Ammon's horn (tissue), 1 donor: ENCODE data around the gene PLEKHA6.
A peak's percentile ranks its signal among the peaks of the same experiment; 100 is the strongest.

Experiments
- DNase-seq: peaks from one replicate; pipeline ENCODE4 v3.0.0-alpha.2; 2016; ENCODE audit warnings: low spot score

Gene PLEKHA6

GRCh38 chr1:204354579-204354978 is 5.2 kb downstream of the PLEKHA6 start:
- no peak for DNase-seq

GRCh38 chr1:204353213-204353910 is 6.4 kb downstream of the PLEKHA6 start:
- DNase-seq: no peak

GRCh38 chr1:204350857-204351573 is 8.7 kb downstream of the PLEKHA6 start:
- peak; percentile 92 for DNase-seq

GRCh38 chr1:204350312-204350711 is 9.4 kb downstream of the PLEKHA6 start:
- no peak for DNase-seq

GRCh38 chr1:204349602-204350001 is 10.1 kb downstream of the PLEKHA6 start:
- no peak for DNase-seq

GRCh38 chr1:204348722-204349121 is 11.0 kb downstream of the PLEKHA6 start:
- no peak for DNase-seq

GRCh38 chr1:204348242-204348641 is 11.5 kb downstream of the PLEKHA6 start:
- no peak for DNase-seq

GRCh38 chr1:204345941-204346645 is 13.6 kb downstream of the PLEKHA6 start:
- no peak for DNase-seq

GRCh38 chr1:204345438-204345841 is 14.3 kb downstream of the PLEKHA6 start:
- no peak for DNase-seq

- DNase-seq: no peak
Observed at GRCh38 chr1:204344665-204345355, 14.9 kb downstream of the PLEKHA6 start.

GRCh38 chr1:204343802-204344201 is 15.9 kb downstream of the PLEKHA6 start:
- no peak for DNase-seq

GRCh38 chr1:204343247-204343646 is 16.5 kb downstream of the PLEKHA6 start:
- DNase-seq: no peak

- DNase-seq: no peak
Observed at GRCh38 chr1:204342310-204342709, 17.4 kb downstream of the PLEKHA6 start.

- DNase-seq: no peak
Observed at GRCh38 chr1:204341380-204341779, 18.3 kb downstream of the PLEKHA6 start.

GRCh38 chr1:204340081-204340889 is 19.4 kb downstream of the PLEKHA6 start:
- no peak for DNase-seq

- DNase-seq: no peak
Observed at GRCh38 chr1:204339541-204339940, 20.2 kb downstream of the PLEKHA6 start.

- no peak for DNase-seq
Observed at GRCh38 chr1:204338997-204339396, 20.7 kb downstream of the PLEKHA6 start.

- no peak for DNase-seq
Observed at GRCh38 chr1:204338360-204338759, 21.4 kb downstream of the PLEKHA6 start.

GRCh38 chr1:204337583-204337982 is 22.1 kb downstream of the PLEKHA6 start:
- no peak for DNase-seq

- no peak for DNase-seq
Observed at GRCh38 chr1:204337036-204337429, 22.7 kb downstream of the PLEKHA6 start.

GRCh38 chr1:204336421-204337035 is 23.2 kb downstream of the PLEKHA6 start:
- DNase-seq: no peak
